ENCODE data around the gene TGFA. TPM values are rescaled to one million over a fixed set of nuclear protein-coding genes. Genes with fewer than 3 reads are reported as not detected.

TGFA gene
- total and polyA plus RNA-seq, 2 experiments from 2014 or later: 2.6 to 5.6 TPM

DNA sequence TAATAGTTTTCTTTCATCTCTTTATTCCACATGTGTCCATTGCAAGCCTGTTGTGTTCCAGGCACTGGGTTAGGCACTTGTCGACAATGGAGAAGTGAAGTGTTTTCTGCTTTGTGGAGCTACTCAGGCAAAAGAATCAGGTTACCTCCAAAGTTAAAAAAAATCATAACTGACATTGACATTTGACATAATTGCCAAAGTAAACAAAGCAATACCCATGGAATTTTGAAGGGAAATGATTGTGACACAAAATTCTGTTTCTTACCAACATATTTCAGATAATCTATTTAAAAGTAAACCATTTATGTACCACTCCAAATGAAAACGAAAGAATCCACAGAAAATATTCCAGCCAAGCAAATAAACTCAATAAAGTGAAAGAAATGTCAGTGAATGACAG is 6.4 kb upstream of the TGFA start:
- no peaks in the 10 kb centered on the region for H3K9me3 ChIP-seq (ENCODE audit: low read depth)
- no peak overlapping the region for H3K4me3 ChIP-seq
- no peaks in the 10 kb centered on the region for H3K79me2 ChIP-seq
- peaks cover 4% of the 10 kb centered on the region for H3K27me3 ChIP-seq
- H2AFZ ChIP-seq: no peak overlapping the region
- H3K4me1 ChIP-seq (ENCODE audit: insufficient read depth): peaks cover 4% of the 10 kb centered on the region
- H3K9me2 ChIP-seq (replicated peaks; ENCODE audit: insufficient read depth): no peaks in the 10 kb centered on the region
- no peak for DNase-seq (ENCODE audit: low spot score)
- no peaks in the 10 kb centered on the region for H3K36me3 ChIP-seq (replicated peaks; ENCODE audit: insufficient read depth, low read depth)
- 93% methylated on average over 2 of the region's 2 CpGs for WGBS (ENCODE audit: low lambda C conversion rate, missing lambda C conversion rate)
- TF ChIP-seq, protein P1, sequence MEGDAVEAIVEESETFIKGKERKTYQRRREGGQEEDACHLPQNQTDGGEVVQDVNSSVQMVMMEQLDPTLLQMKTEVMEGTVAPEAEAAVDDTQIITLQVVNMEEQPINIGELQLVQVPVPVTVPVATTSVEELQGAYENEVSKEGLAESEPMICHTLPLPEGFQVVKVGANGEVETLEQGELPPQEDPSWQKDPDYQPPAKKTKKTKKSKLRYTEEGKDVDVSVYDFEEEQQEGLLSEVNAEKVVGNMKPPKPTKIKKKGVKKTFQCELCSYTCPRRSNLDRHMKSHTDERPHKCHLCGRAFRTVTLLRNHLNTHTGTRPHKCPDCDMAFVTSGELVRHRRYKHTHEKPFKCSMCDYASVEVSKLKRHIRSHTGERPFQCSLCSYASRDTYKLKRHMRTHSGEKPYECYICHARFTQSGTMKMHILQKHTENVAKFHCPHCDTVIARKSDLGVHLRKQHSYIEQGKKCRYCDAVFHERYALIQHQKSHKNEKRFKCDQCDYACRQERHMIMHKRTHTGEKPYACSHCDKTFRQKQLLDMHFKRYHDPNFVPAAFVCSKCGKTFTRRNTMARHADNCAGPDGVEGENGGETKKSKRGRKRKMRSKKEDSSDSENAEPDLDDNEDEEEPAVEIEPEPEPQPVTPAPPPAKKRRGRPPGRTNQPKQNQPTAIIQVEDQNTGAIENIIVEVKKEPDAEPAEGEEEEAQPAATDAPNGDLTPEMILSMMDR (IDR thresholded peaks at IDR 0.05; ENCODE audit: poor library complexity): no peak
- no peak for TF ChIP-seq EZH2phosphoT487 (IDR thresholded peaks at IDR 0.05; ENCODE audit: low read depth, severe bottlenecking, unreplicated experiment)
- TF ChIP-seq EZH2 (IDR thresholded peaks at IDR 0.05; ENCODE audit: borderline replicate concordance): no peak
- H3K27ac ChIP-seq: no peak overlapping the region
- H4K20me1 ChIP-seq (ENCODE audit: insufficient read depth, poor library complexity, severe bottlenecking): no peaks in the 10 kb centered on the region
- H3K4me2 ChIP-seq: no peak overlapping the region

GRCh38 chr2:70558195-70558808 is 4.7 kb upstream of the TGFA start:
- H3K27ac ChIP-seq: peak overlapping the region; percentile 48

GRCh38 chr2:70557171-70557838 is 3.7 kb upstream of the TGFA start:
- 31% methylated on average over 6 of the region's 6 CpGs for WGBS (ENCODE audit: low lambda C conversion rate, missing lambda C conversion rate)
- peak overlapping the region; percentile 48 for H3K27ac ChIP-seq
- H3K27me3 ChIP-seq: peaks cover 23% of the 10 kb centered on the region
- no peak overlapping the region for H2AFZ ChIP-seq
- DNase-seq (ENCODE audit: low spot score): peak; percentile 74
- no peaks in the 10 kb centered on the region for H3K36me3 ChIP-seq (replicated peaks; ENCODE audit: insufficient read depth, low read depth)
- H3K4me3 ChIP-seq: no peak overlapping the region
- H3K79me2 ChIP-seq: no peaks in the 10 kb centered on the region
- no peak for TF ChIP-seq EZH2phosphoT487 (IDR thresholded peaks at IDR 0.05; ENCODE audit: low read depth, severe bottlenecking, unreplicated experiment)
- TF ChIP-seq EZH2 (IDR thresholded peaks at IDR 0.05; ENCODE audit: borderline replicate concordance): no peak
- TF ChIP-seq, protein P1 (IDR thresholded peaks at IDR 0.05; ENCODE audit: poor library complexity): no peak
- peak overlapping the region; percentile 54 for H3K4me2 ChIP-seq
- H3K4me1 ChIP-seq (ENCODE audit: insufficient read depth): peaks cover 20% of the 10 kb centered on the region
- no peaks in the 10 kb centered on the region for H3K9me3 ChIP-seq (ENCODE audit: low read depth)
- H4K20me1 ChIP-seq (ENCODE audit: insufficient read depth, poor library complexity, severe bottlenecking): no peaks in the 10 kb centered on the region
- H3K9me2 ChIP-seq (replicated peaks; ENCODE audit: insufficient read depth): no peaks in the 10 kb centered on the region

More at GRCh38 chr2:70558195-70558808, 4.7 kb upstream of the TGFA start:
- no peaks in the 10 kb centered on the region for H3K36me3 ChIP-seq (replicated peaks; ENCODE audit: insufficient read depth, low read depth)
- H3K4me2 ChIP-seq: no peak overlapping the region
- H3K4me1 ChIP-seq (ENCODE audit: insufficient read depth): peaks cover 11% of the 10 kb centered on the region
- WGBS (ENCODE audit: low lambda C conversion rate, missing lambda C conversion rate): 63% methylated on average over 5 of the region's 5 CpGs
- peaks cover 13% of the 10 kb centered on the region for H3K27me3 ChIP-seq
- TF ChIP-seq, protein P1 (IDR thresholded peaks at IDR 0.05; ENCODE audit: poor library complexity): no peak
- TF ChIP-seq EZH2phosphoT487 (IDR thresholded peaks at IDR 0.05; ENCODE audit: low read depth, severe bottlenecking, unreplicated experiment): no peak
- no peak for TF ChIP-seq EZH2 (IDR thresholded peaks at IDR 0.05; ENCODE audit: borderline replicate concordance)
- H3K79me2 ChIP-seq: no peaks in the 10 kb centered on the region
- H3K9me2 ChIP-seq (replicated peaks; ENCODE audit: insufficient read depth): no peaks in the 10 kb centered on the region
- no peak overlapping the region for H3K4me3 ChIP-seq
- H2AFZ ChIP-seq: no peak overlapping the region
- H3K9me3 ChIP-seq (ENCODE audit: low read depth): no peaks in the 10 kb centered on the region
- H4K20me1 ChIP-seq (ENCODE audit: insufficient read depth, poor library complexity, severe bottlenecking): no peaks in the 10 kb centered on the region
- no peak for DNase-seq (ENCODE audit: low spot score)

All from hepatocyte (in vitro differentiated cells).